Osteocyte (in vitro differentiated cells): ENCODE data around the gene EFEMP1. TPM values are rescaled to one million over a fixed set of nuclear protein-coding genes. Genes with fewer than 3 reads are reported as not detected.
"Not testable (repeated sequence)": the region's sequence is repeated elsewhere in the genome, so short reads cannot be mapped to it uniquely, and the experiment has no call there.

Experiments used
- DNase-seq: peaks from one replicate; pipeline ENCODE4 v3.0.0; 2021; ENCODE audit warnings: mixed read lengths; ENCODE audit not compliant: unreplicated experiment; ENCODE audit errors: extremely low spot score
- H3K27ac Mint-ChIP-seq: one replicate; pipeline ENCODE4 v1.8.0; 2021; ENCODE audit warnings: mild to moderate bottlenecking, mixed read lengths; ENCODE audit not compliant: unreplicated experiment
- H3K27me3 Mint-ChIP-seq: one replicate; pipeline ENCODE4 v1.8.0; 2021; ENCODE audit warnings: mixed read lengths; ENCODE audit not compliant: unreplicated experiment
- H3K36me3 Mint-ChIP-seq: one replicate; pipeline ENCODE4 v1.8.0; 2021; ENCODE audit warnings: mixed read lengths; ENCODE audit not compliant: unreplicated experiment
- H3K4me1 Mint-ChIP-seq: one replicate; pipeline ENCODE4 v1.8.0; 2021; ENCODE audit warnings: mixed read lengths; ENCODE audit not compliant: unreplicated experiment
- H3K4me3 Mint-ChIP-seq: one replicate; pipeline ENCODE4 v1.8.0; 2021; ENCODE audit warnings: mild to moderate bottlenecking, moderate library complexity, mixed read lengths; ENCODE audit not compliant: unreplicated experiment
- H3K9me3 Mint-ChIP-seq: one replicate; pipeline ENCODE4 v1.8.0; 2021; ENCODE audit warnings: mixed read lengths; ENCODE audit not compliant: unreplicated experiment
- CTCF ChIP-seq: fragments of 200-600 bp; sonication (generic); IDR thresholded peaks from 2 replicates; pipeline ENCODE4 v1.5.0; 2021; ENCODE audit warnings: antibody characterized with exemption, mild to moderate bottlenecking, moderate library complexity
- total RNA-seq: library from RNA; stranded (reverse); gene quantifications from 2 replicates; pipeline ENCODE4 v1.2.1, GENCODE V29; 2021

Gene EFEMP1
- total RNA-seq, 1 donor from 2014 or later = 7.4 TPM

DNA sequence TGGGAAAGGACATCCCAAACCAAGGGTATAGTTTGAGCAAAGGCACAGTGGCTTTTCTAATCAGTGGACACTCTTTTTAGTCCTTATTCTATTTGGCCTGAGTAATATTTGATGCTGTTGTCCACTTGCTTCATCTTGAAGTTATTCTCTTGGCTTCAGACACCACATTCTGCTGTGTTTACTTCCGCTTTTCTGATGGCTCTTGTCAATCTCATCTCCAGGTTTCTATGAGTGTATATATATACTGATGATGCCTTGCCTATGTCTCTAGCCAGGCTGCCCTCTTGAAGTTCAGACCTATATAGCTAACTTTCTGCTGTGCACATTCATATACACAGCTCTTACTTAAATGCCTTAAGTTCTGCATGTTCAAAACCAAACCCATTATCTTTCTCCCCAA, 83.1 kb downstream of the EFEMP1 start:
- Mint-ChIP-seq H3K4me1 (peaks cover 7% of the 10 kb centered on the region), H3K9me3 (no peaks in the 10 kb centered on the region), H3K27ac (no peak overlapping the region), H3K36me3 (no peaks in the 10 kb centered on the region), H3K4me3 (no peak overlapping the region), H3K27me3 (no peaks in the 10 kb centered on the region)
- TF ChIP-seq CTCF = no peak
- DNase-seq = no peak

GRCh38 chr2:55839182-55839819, 84.3 kb downstream of the EFEMP1 start:
- DNase-seq = no peak
- Mint-ChIP-seq H3K27ac (no peak overlapping the region), H3K9me3 (no peaks in the 10 kb centered on the region), H3K4me1 (peaks cover 7% of the 10 kb centered on the region), H3K4me3 (no peak overlapping the region), H3K36me3 (no peaks in the 10 kb centered on the region), H3K27me3 (peaks cover 6% of the 10 kb centered on the region)
- TF ChIP-seq CTCF = no peak

GRCh38 chr2:55838653-55839052, 84.9 kb downstream of the EFEMP1 start:
- Mint-ChIP-seq H3K36me3 (no peaks in the 10 kb centered on the region), H3K4me1 (peaks cover 7% of the 10 kb centered on the region), H3K27me3 (peaks cover 7% of the 10 kb centered on the region), H3K27ac (no peak overlapping the region), H3K4me3 (no peak overlapping the region), H3K9me3 (no peaks in the 10 kb centered on the region)
- TF ChIP-seq CTCF = no peak
- no peak for DNase-seq

DNA sequence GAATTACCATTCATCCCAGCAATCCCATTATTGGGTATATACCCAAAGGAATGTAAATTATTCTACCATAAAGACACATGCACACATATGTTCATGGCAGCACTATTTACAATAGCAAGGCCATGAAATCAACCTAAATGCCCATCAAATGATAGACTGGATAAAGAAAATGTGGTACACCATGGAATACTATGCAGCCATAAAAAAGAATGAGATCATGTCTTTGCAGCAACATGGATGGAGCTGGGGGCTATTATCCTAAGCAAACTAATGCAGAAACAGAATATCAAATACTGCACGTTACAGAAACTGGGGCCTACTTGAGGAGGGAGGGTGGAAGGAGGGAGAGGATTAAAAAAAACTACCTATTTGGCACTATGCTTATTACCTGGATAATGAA, 85.5 kb downstream of the EFEMP1 start:
- H3K4me3 Mint-ChIP-seq, DNase-seq, H3K27ac Mint-ChIP-seq, H3K36me3 Mint-ChIP-seq, H3K4me1 Mint-ChIP-seq, H3K9me3 Mint-ChIP-seq, H3K27me3 Mint-ChIP-seq: not testable (repeated sequence)

- H3K9me3 Mint-ChIP-seq = no peaks in the 10 kb centered on the region
- no peak overlapping the region for H3K4me3 Mint-ChIP-seq
- H3K4me1 Mint-ChIP-seq = peaks cover 7% of the 10 kb centered on the region
- no peak for DNase-seq
- no peaks in the 10 kb centered on the region for H3K36me3 Mint-ChIP-seq
- no peak overlapping the region for H3K27ac Mint-ChIP-seq
- H3K27me3 Mint-ChIP-seq = peaks cover 7% of the 10 kb centered on the region
- no peak for TF ChIP-seq CTCF
These were observed 86.5 kb downstream of the EFEMP1 start for GRCh38 chr2:55837073-55837472.

- not testable (repeated sequence) for H3K27ac Mint-ChIP-seq, DNase-seq, H3K4me3 Mint-ChIP-seq, H3K9me3 Mint-ChIP-seq, H3K36me3 Mint-ChIP-seq, H3K4me1 Mint-ChIP-seq
- peaks cover 31% of the 10 kb centered on the region for H3K27me3 Mint-ChIP-seq
These were observed 91.7 kb downstream of the EFEMP1 start for GRCh38 chr2:55831671-55832410.
